Measurements from ENCODE around the gene ATP1B3. TPM values are rescaled to one million over a fixed set of nuclear protein-coding genes. Genes with fewer than 3 reads are reported as not detected.

Gene ATP1B3
- total RNA-seq, 4 donors from 2014 or later = 117 to 190 (median 154) TPM

- Histone ChIP-seq H3K4me1 (peaks cover 19% of the 10 kb centered on the region), H3K36me3 (peaks cover 18% of the 10 kb centered on the region), H3K27ac (no peak overlapping the region), H3K4me3 (no peak overlapping the region), H3K27me3 (no peaks in the 10 kb centered on the region), H3K9me3 (no peaks in the 10 kb centered on the region)
- DNase-seq (ENCODE audit: low spot score in 2 of 2) = no peak
- WGBS = 96% methylated on average over 10 of the region's 10 CpGs
- TF ChIP-seq POLR2AphosphoS5 (IDR thresholded peaks at IDR 0.05) (no peak), CTCF (IDR thresholded peaks at IDR 0.05) (no peak), EP300 (IDR thresholded peaks at IDR 0.05) (no peak), POLR2A (IDR thresholded peaks at IDR 0.05) (no peak)
Measured at GRCh38 chr3:141949399-141949798, 73.0 kb downstream of the ATP1B3 start.

- DNase-seq (ENCODE audit: low spot score in 2 of 2) = no peak
- Histone ChIP-seq H3K27ac (no peak overlapping the region), H3K36me3 (peaks cover 18% of the 10 kb centered on the region), H3K27me3 (no peaks in the 10 kb centered on the region), H3K9me3 (no peaks in the 10 kb centered on the region), H3K4me1 (peaks cover 19% of the 10 kb centered on the region), H3K4me3 (no peak overlapping the region)
- WGBS = 96% methylated on average over 6 of the region's 6 CpGs
- TF ChIP-seq POLR2A (IDR thresholded peaks at IDR 0.05) = no peak
- no peak for TF ChIP-seq CTCF (IDR thresholded peaks at IDR 0.05)
- TF ChIP-seq POLR2AphosphoS5 (IDR thresholded peaks at IDR 0.05) = no peak
- TF ChIP-seq EP300 (IDR thresholded peaks at IDR 0.05) = no peak
Measured at GRCh38 chr3:141949972-141950371, 73.5 kb downstream of the ATP1B3 start.

GRCh38 chr3:141950572-141951493 is 74.4 kb downstream of the ATP1B3 start:
- Histone ChIP-seq H3K27me3 (no peaks in the 10 kb centered on the region), H3K4me3 (no peak overlapping the region), H3K27ac (no peak overlapping the region), H3K36me3 (peaks cover 18% of the 10 kb centered on the region), H3K4me1 (peaks cover 28% of the 10 kb centered on the region), H3K9me3 (no peaks in the 10 kb centered on the region)
- DNase-seq (ENCODE audit: low spot score in 2 of 2) = no peak
- TF ChIP-seq EP300 (IDR thresholded peaks at IDR 0.05) = no peak
- TF ChIP-seq POLR2AphosphoS5 (IDR thresholded peaks at IDR 0.05) = no peak
- TF ChIP-seq POLR2A (IDR thresholded peaks at IDR 0.05) = no peak
- no peak for TF ChIP-seq CTCF (IDR thresholded peaks at IDR 0.05)
- WGBS = 86% methylated on average over 4 of the region's 4 CpGs

- peaks cover 18% of the 10 kb centered on the region for H3K36me3 ChIP-seq
- TF ChIP-seq CTCF (IDR thresholded peaks at IDR 0.05) = no peak
- TF ChIP-seq POLR2A (IDR thresholded peaks at IDR 0.05) = no peak
- no peak for TF ChIP-seq POLR2AphosphoS5 (IDR thresholded peaks at IDR 0.05)
- TF ChIP-seq EP300 (IDR thresholded peaks at IDR 0.05) = no peak
- no peak for DNase-seq (ENCODE audit: low spot score in 2 of 2)
- H3K27me3 ChIP-seq = no peaks in the 10 kb centered on the region
- 53% methylated on average over 2 of the region's 2 CpGs for WGBS
- H3K9me3 ChIP-seq = no peaks in the 10 kb centered on the region
- peaks cover 29% of the 10 kb centered on the region for H3K4me1 ChIP-seq
- H3K27ac ChIP-seq = no peak overlapping the region
- no peak overlapping the region for H3K4me3 ChIP-seq
Measured at GRCh38 chr3:141952611-141953010, 76.2 kb downstream of the ATP1B3 start.

GRCh38 chr3:141955175-141955574 is 78.7 kb downstream of the ATP1B3 start:
- peaks cover 20% of the 10 kb centered on the region for H3K36me3 ChIP-seq
- peak overlapping the region; percentile 6 for H3K27ac ChIP-seq
- H3K9me3 ChIP-seq = no peaks in the 10 kb centered on the region
- DNase-seq (ENCODE audit: low spot score in 2 of 2) = peak in 1 of 2 donors; percentile 41
- 35% methylated on average over 6 of the region's 6 CpGs for WGBS
- H3K27me3 ChIP-seq = no peaks in the 10 kb centered on the region
- TF ChIP-seq CTCF (IDR thresholded peaks at IDR 0.05) (no peak), POLR2AphosphoS5 (IDR thresholded peaks at IDR 0.05) (no peak), EP300 (IDR thresholded peaks at IDR 0.05) (no peak), POLR2A (IDR thresholded peaks at IDR 0.05) (no peak)
- no peak overlapping the region for H3K4me3 ChIP-seq
- H3K4me1 ChIP-seq = peaks cover 40% of the 10 kb centered on the region
